ENCODE measurements around the gene HCN2. TPM values are rescaled to one million over a fixed set of nuclear protein-coding genes. Genes with fewer than 3 reads are reported as not detected.
A peak's percentile ranks its signal among the peaks of the same experiment; 100 is the strongest.

Gene HCN2
- total RNA-seq, 2 experiments from 2014 or later, result 0.06 to 1.0 TPM

GRCh38 chr19:547117-547516 is 42.6 kb upstream of the HCN2 start:
- TF ChIP-seq CTCF (conservative IDR thresholded peaks at IDR 0.05; ENCODE audit: low read length) (no peak), EZH2phosphoT487 (IDR thresholded peaks at IDR 0.05; ENCODE audit: borderline replicate concordance, low read depth, low read length) (no peak)
- no peaks in the 10 kb centered on the region for H3K4me1 ChIP-seq (ENCODE audit: insufficient read depth, low read length, poor library complexity, severe bottlenecking)
- no peaks in the 10 kb centered on the region for H3K36me3 ChIP-seq (ENCODE audit: insufficient read depth, low read length)
- H3K79me2 ChIP-seq (ENCODE audit: insufficient read depth, low read depth, low read length), result no peaks in the 10 kb centered on the region
- no peak overlapping the region for H2AFZ ChIP-seq (ENCODE audit: low read length)
- POLR2A ChIA-PET, result no interaction called here
- no peaks in the 10 kb centered on the region for H3K9me3 ChIP-seq (ENCODE audit: low read length)
- H3K4me2 ChIP-seq (ENCODE audit: low read length), result no peak overlapping the region
- H3K9me2 ChIP-seq (ENCODE audit: insufficient read depth, low read length), result no peaks in the 10 kb centered on the region
- intact Hi-C loops (cut with micrococcal nuclease; ENCODE audit: unreplicated experiment), result no loop called here
- no peak for DNase-seq (ENCODE audit: low spot score)
- no peaks in the 10 kb centered on the region for H4K20me1 ChIP-seq (ENCODE audit: insufficient read depth, low read length)
- H3K4me3 ChIP-seq (ENCODE audit: low read depth, low read length, poor library complexity, severe bottlenecking), result no peak overlapping the region
- no TSS peak for BruUV-seq (replicated peaks)
- CTCF ChIA-PET (ENCODE audit: unreplicated experiment), result no interaction called here
- no peak overlapping the region for H3K27ac ChIP-seq (ENCODE audit: low read depth, low read length, poor library complexity, severe bottlenecking)

GRCh38 chr19:547836-548720 is 41.6 kb upstream of the HCN2 start:
- ChIA-PET POLR2A (no interaction called here), CTCF (ENCODE audit: unreplicated experiment) (no interaction called here)
- Histone ChIP-seq H3K4me2 (ENCODE audit: low read length) (no peak overlapping the region), H3K9me2 (ENCODE audit: insufficient read depth, low read length) (no peaks in the 10 kb centered on the region), H3K79me2 (ENCODE audit: insufficient read depth, low read depth, low read length) (no peaks in the 10 kb centered on the region), H3K36me3 (ENCODE audit: insufficient read depth, low read length) (no peaks in the 10 kb centered on the region), H3K4me1 (ENCODE audit: insufficient read depth, low read length, poor library complexity, severe bottlenecking) (no peaks in the 10 kb centered on the region), H3K9me3 (ENCODE audit: low read length) (no peaks in the 10 kb centered on the region), H3K4me3 (ENCODE audit: low read depth, low read length, poor library complexity, severe bottlenecking) (no peak overlapping the region), H3K27ac (ENCODE audit: low read depth, low read length, poor library complexity, severe bottlenecking) (no peak overlapping the region), H4K20me1 (ENCODE audit: insufficient read depth, low read length) (no peaks in the 10 kb centered on the region), H2AFZ (ENCODE audit: low read length) (no peak overlapping the region)
- TF ChIP-seq EZH2phosphoT487 (IDR thresholded peaks at IDR 0.05; ENCODE audit: borderline replicate concordance, low read depth, low read length) (no peak), CTCF (conservative IDR thresholded peaks at IDR 0.05; ENCODE audit: low read length) (peak; percentile 59)
- intact Hi-C loops (cut with micrococcal nuclease; ENCODE audit: unreplicated experiment), result no loop called here
- no TSS peak for BruUV-seq (replicated peaks)
- DNase-seq (ENCODE audit: low spot score), result no peak

All from OCI-LY7 (cell line).